Transverse colon (tissue), 4 donors: Measurements from ENCODE around the gene P4HA1.

Experiments
- CTCF ChIP-seq, 5 experiments: fragments of 200-600 bp in 3 of 5; fragments of 450-650 bp in 2 of 5; sonication (generic) in 3 of 5; IDR thresholded peaks; 1 replicate in 2 of 5; 2 replicates in 3 of 5; pipeline ENCODE4 v1.5.1; 2016 to 2017; ENCODE audit warnings: antibody characterized with exemption in 5 of 5, inconsistent platforms in 3 of 5, mild to moderate bottlenecking in 2 of 5, moderate library complexity in 1 of 5
- POLR2A ChIP-seq: fragments of 450-650 bp; IDR thresholded peaks from one replicate; pipeline ENCODE4 v1.6.1; 2016; ENCODE audit warnings: antibody characterized with exemption, mild to moderate bottlenecking, moderate library complexity
- POLR2AphosphoS5 ChIP-seq, 3 donors: sonication (generic); formaldehyde crosslinking; IDR thresholded peaks; one replicate each; pipeline ENCODE4 v1.6.1; 2016; ENCODE audit warnings: antibody characterized with exemption in 3 of 3

GRCh38 chr10:73043319-73043718, 53.3 kb downstream of the P4HA1 start:
- TF ChIP-seq CTCF (IDR thresholded peaks at IDR 0.05) (no peak), POLR2A (no peak), POLR2AphosphoS5 (IDR thresholded peaks at IDR 0.05) (no peak)
